OCI-LY7 (cell line): ENCODE data around the gene PNO1.

ENCODE experiments used
- CTCF ChIP-seq: fragments of 200-600 bp; sonication (generic); conservative IDR thresholded peaks from 2 replicates; pipeline ENCODE4 v1.5.1; 2014; ENCODE audit warnings: mild to moderate bottlenecking, antibody characterized with exemption, low read length, moderate library complexity, mixed read lengths
- EZH2phosphoT487 ChIP-seq: fragments of 200-600 bp; sonication (generic); IDR thresholded peaks from 2 replicates; pipeline ENCODE4 v1.6.1; 2018; ENCODE audit warnings: low read depth, borderline replicate concordance, mild to moderate bottlenecking, mixed run types, antibody characterized with exemption, low read length, moderate library complexity, mixed read lengths

- TF ChIP-seq CTCF (no peak), EZH2phosphoT487 (no peak)
Measured at GRCh38 chr2:68200157-68200787, 42.6 kb downstream of the PNO1 start.
